HEK293T (cell line): Measurements from ENCODE around the gene VAV3.

ENCODE experiments used
- ARNT ChIP-seq: fragments of 450-650 bp; IDR thresholded peaks from 2 replicates; pipeline ENCODE4 v1.6.1; 2017; ENCODE audit warnings: mild to moderate bottlenecking
- BHLHE40 ChIP-seq: fragments of 450-650 bp; IDR thresholded peaks from 2 replicates; pipeline ENCODE4 v1.6.1; 2016; ENCODE audit warnings: mild to moderate bottlenecking, moderate library complexity, borderline replicate concordance
- CTBP1 ChIP-seq: fragments of 450-650 bp; IDR thresholded peaks from 2 replicates; pipeline ENCODE4 v1.6.1; 2016; ENCODE audit warnings: borderline replicate concordance
- FOXA1 ChIP-seq: fragments of 450-650 bp; IDR thresholded peaks from 2 replicates; pipeline ENCODE4 v1.6.1; 2016; ENCODE audit warnings: mild to moderate bottlenecking
- FOXK2 ChIP-seq: fragments of 450-650 bp; IDR thresholded peaks from 2 replicates; pipeline ENCODE4 v1.6.1; 2016; ENCODE audit warnings: mild to moderate bottlenecking
- FOXM1 ChIP-seq: fragments of 450-650 bp; IDR thresholded peaks from 2 replicates; pipeline ENCODE4 v1.6.1; 2017; ENCODE audit warnings: mild to moderate bottlenecking, borderline replicate concordance
- LEF1 ChIP-seq: fragments of 450-650 bp; IDR thresholded peaks from 2 replicates; pipeline ENCODE4 v1.6.1; 2017; ENCODE audit warnings: mild to moderate bottlenecking, borderline replicate concordance
- NFRKB ChIP-seq: fragments of 450-650 bp; IDR thresholded peaks from 2 replicates; pipeline ENCODE4 v1.6.1; 2016; ENCODE audit warnings: mild to moderate bottlenecking, moderate library complexity
- PKNOX1 ChIP-seq: fragments of 450-650 bp; IDR thresholded peaks from 2 replicates; pipeline ENCODE4 v1.6.1; 2016
- SUZ12 ChIP-seq: fragments of 450-650 bp; IDR thresholded peaks from 2 replicates; pipeline ENCODE4 v1.6.1; 2016; ENCODE audit warnings: mild to moderate bottlenecking

GRCh38 chr1:107640207-107640606, 324.8 kb downstream of the VAV3 start:
- no peak for TF ChIP-seq PKNOX1
- TF ChIP-seq NFRKB, result no peak
- no peak for TF ChIP-seq FOXK2
- no peak for TF ChIP-seq FOXM1
- TF ChIP-seq BHLHE40, result no peak
- TF ChIP-seq ARNT, result no peak
- TF ChIP-seq FOXA1, result no peak
- TF ChIP-seq CTBP1, result no peak
- TF ChIP-seq LEF1, result no peak
- no peak for TF ChIP-seq SUZ12
